Rectal smooth muscle tissue (tissue), 1 donor: ENCODE results near the gene FOXD2.
A peak's percentile ranks its signal among the peaks of the same experiment; 100 is the strongest.

Experiments used
- H3K27ac ChIP-seq: one replicate; pipeline ENCODE4 v1.7.0; 2013; ENCODE audit warnings: low read depth, low read length, inconsistent platforms
- H3K27me3 ChIP-seq: one replicate; pipeline ENCODE4 v1.7.0; 2013; ENCODE audit warnings: low read length; ENCODE audit not compliant: control insufficient read depth, insufficient read depth
- H3K36me3 ChIP-seq: one replicate; pipeline ENCODE4 v1.7.0; 2013; ENCODE audit warnings: low read length; ENCODE audit not compliant: control insufficient read depth, insufficient read depth
- H3K4me1 ChIP-seq: one replicate; pipeline ENCODE4 v1.7.0; 2013; ENCODE audit warnings: low read length; ENCODE audit not compliant: control insufficient read depth, insufficient read depth
- H3K4me3 ChIP-seq: one replicate; pipeline ENCODE4 v1.7.0; 2013; ENCODE audit warnings: low read length
- H3K9ac ChIP-seq: one replicate; pipeline ENCODE4 v1.7.0; 2013; ENCODE audit warnings: low read length

The FOXD2 gene

GRCh38 chr1:47437447-47438164, at the start of gene FOXD2:
Gene FOXD2, plus strand, starts transcription at chr1:47438044. Its CDS starts 92 bp downstream, at chr1:47438136.
- peak within 1 kb of the TSS; percentile 64 for H3K9ac ChIP-seq
- peak within 1 kb of the TSS; percentile 76 for H3K4me3 ChIP-seq
- H3K27ac ChIP-seq: peak within 1 kb of the TSS; percentile 21
- no peaks in the 10 kb centered on the region for H3K36me3 ChIP-seq
- no peaks in the 10 kb centered on the region for H3K4me1 ChIP-seq
- peaks cover 31% of the 10 kb centered on the region for H3K27me3 ChIP-seq

- Histone ChIP-seq H3K4me3 (no peak overlapping the region), H3K36me3 (no peaks in the 10 kb centered on the region), H3K27me3 (no peaks in the 10 kb centered on the region), H3K9ac (no peak overlapping the region), H3K27ac (no peak overlapping the region), H3K4me1 (no peaks in the 10 kb centered on the region)
These were observed 49.0 kb upstream of the FOXD2 start for GRCh38 chr1:47388891-47389238.

DNA sequence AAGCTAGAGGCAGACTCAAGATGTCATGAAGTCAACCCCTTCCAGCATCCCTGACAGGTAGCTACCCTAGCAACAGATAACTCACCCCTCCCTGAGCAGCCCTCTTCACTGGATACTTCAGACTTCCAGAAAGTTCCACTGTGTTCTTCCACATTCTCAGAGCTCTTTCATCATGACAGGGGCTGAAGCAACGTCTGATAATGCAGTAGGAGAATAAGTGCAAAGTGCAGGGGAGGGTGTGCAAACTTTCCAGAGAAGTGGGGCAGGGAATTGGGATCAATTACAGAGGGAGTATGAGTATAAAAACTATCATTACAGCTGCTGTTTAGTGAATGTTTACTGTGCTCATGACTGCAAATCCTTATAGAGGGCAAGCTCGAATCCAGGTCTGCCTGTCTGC, 48.1 kb upstream of the FOXD2 start:
- Histone ChIP-seq H3K27ac (no peak overlapping the region), H3K4me1 (no peaks in the 10 kb centered on the region), H3K27me3 (no peaks in the 10 kb centered on the region), H3K9ac (no peak overlapping the region), H3K4me3 (no peak overlapping the region), H3K36me3 (no peaks in the 10 kb centered on the region)

DNA sequence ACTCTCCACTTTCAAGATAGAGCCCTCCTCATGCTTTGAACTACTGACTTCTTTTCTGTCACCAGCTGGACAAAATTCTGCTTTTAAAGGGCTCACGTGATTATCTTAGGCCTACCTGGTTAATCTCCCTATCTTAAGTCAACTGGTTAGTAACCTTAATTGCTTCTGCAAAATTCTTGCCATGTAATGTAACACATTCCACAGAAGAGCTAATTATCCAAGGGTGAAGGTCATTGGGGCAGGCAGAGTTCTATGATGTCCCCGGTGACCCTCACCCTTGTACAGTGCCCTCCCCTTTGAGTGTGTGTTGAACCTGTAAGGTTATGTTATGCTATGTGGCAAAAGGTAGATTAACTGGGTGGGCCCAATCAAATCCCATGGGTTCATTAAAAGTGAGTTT, 47.0 kb upstream of the FOXD2 start:
- H3K27me3 ChIP-seq: no peaks in the 10 kb centered on the region
- H3K9ac ChIP-seq: no peak overlapping the region
- H3K27ac ChIP-seq: no peak overlapping the region
- no peak overlapping the region for H3K4me3 ChIP-seq
- H3K4me1 ChIP-seq: no peaks in the 10 kb centered on the region
- no peaks in the 10 kb centered on the region for H3K36me3 ChIP-seq

DNA sequence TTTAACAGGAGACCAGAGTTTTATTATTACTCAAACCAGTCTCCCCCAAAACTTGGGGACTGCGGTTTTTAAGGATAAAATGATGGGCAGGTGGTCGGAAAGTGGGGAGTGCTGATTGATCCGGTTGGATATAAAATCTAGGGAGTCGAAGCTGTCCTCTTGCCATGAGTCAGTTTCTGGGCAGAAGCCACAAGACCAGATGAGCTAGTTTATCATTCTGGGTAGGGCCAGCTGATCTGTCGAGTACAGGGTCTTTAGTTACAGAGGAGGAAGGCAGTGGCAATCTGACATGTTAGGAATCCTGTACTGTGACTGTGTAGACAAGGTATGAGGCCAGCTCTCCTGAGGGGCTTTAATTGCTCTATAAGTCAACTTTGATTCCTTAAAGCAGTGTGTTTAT, 44.7 kb upstream of the FOXD2 start:
- H3K4me3 ChIP-seq: no peak overlapping the region

GRCh38 chr1:47395433-47395832, 42.4 kb upstream of the FOXD2 start:
- peaks cover 2% of the 10 kb centered on the region for H3K27me3 ChIP-seq
- no peak overlapping the region for H3K27ac ChIP-seq
- H3K36me3 ChIP-seq: no peaks in the 10 kb centered on the region
- no peaks in the 10 kb centered on the region for H3K4me1 ChIP-seq
- H3K9ac ChIP-seq: no peak overlapping the region
- no peak overlapping the region for H3K4me3 ChIP-seq

More for the DNA sequence above, 44.7 kb upstream of the FOXD2 start:
- no peaks in the 10 kb centered on the region for H3K36me3 ChIP-seq
- no peak overlapping the region for H3K27ac ChIP-seq
- H3K9ac ChIP-seq: no peak overlapping the region
- no peaks in the 10 kb centered on the region for H3K4me1 ChIP-seq
- H3K27me3 ChIP-seq: peaks cover 2% of the 10 kb centered on the region

DNA sequence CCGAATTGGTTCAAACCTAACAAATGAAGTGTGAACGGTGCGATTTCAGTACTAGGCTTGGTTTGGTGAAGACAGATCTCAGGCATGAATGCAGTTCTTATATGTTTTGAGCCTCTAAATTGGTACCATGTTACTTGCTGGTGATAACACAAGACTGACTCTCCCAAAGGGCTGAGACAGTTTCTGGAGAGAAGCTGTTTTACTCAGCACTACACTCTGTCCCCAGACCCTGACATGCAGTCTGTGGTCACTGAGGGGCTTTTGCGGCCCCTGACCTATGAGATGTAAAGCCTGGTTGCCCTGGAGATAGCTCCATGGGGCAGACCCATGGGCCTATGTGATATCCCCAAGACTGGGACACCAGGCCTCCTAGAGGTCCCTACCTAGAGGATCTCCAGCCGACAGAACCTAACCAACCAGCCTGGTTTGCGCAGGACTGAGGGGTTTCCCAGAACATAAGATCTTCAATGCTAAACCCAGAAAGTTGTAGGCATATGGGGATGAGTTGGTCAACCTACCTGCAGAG, 41.1 kb upstream of the FOXD2 start:
- Histone ChIP-seq H3K27ac (no peak overlapping the region), H3K36me3 (no peaks in the 10 kb centered on the region), H3K9ac (no peak overlapping the region), H3K4me3 (no peak overlapping the region), H3K27me3 (peaks cover 2% of the 10 kb centered on the region), H3K4me1 (no peaks in the 10 kb centered on the region)

- no peak overlapping the region for H3K9ac ChIP-seq
- H3K27me3 ChIP-seq: peaks cover 2% of the 10 kb centered on the region
- H3K27ac ChIP-seq: no peak overlapping the region
- H3K36me3 ChIP-seq: no peaks in the 10 kb centered on the region
- H3K4me3 ChIP-seq: no peak overlapping the region
- no peaks in the 10 kb centered on the region for H3K4me1 ChIP-seq
These were observed 38.6 kb upstream of the FOXD2 start for GRCh38 chr1:47399138-47399845.

- no peak overlapping the region for H3K4me3 ChIP-seq
- no peaks in the 10 kb centered on the region for H3K4me1 ChIP-seq
- no peaks in the 10 kb centered on the region for H3K36me3 ChIP-seq
- H3K9ac ChIP-seq: no peak overlapping the region
- no peak overlapping the region for H3K27ac ChIP-seq
- H3K27me3 ChIP-seq: peaks cover 2% of the 10 kb centered on the region
These were observed 38.0 kb upstream of the FOXD2 start for GRCh38 chr1:47399846-47400155.

GRCh38 chr1:47401761-47402160, 36.1 kb upstream of the FOXD2 start:
- H3K4me3 ChIP-seq: no peak overlapping the region
- H3K9ac ChIP-seq: no peak overlapping the region
- peaks cover 2% of the 10 kb centered on the region for H3K27me3 ChIP-seq
- no peaks in the 10 kb centered on the region for H3K4me1 ChIP-seq
- H3K27ac ChIP-seq: no peak overlapping the region
- no peaks in the 10 kb centered on the region for H3K36me3 ChIP-seq

- H3K27me3 ChIP-seq: no peaks in the 10 kb centered on the region
- no peak overlapping the region for H3K9ac ChIP-seq
- no peaks in the 10 kb centered on the region for H3K36me3 ChIP-seq
- H3K4me3 ChIP-seq: no peak overlapping the region
- no peaks in the 10 kb centered on the region for H3K4me1 ChIP-seq
- no peak overlapping the region for H3K27ac ChIP-seq
These were observed 35.3 kb upstream of the FOXD2 start for GRCh38 chr1:47402591-47402990.

- Histone ChIP-seq H3K27me3 (no peaks in the 10 kb centered on the region), H3K36me3 (no peaks in the 10 kb centered on the region), H3K4me3 (no peak overlapping the region), H3K27ac (no peak overlapping the region), H3K9ac (no peak overlapping the region), H3K4me1 (no peaks in the 10 kb centered on the region)
These were observed 34.4 kb upstream of the FOXD2 start for GRCh38 chr1:47403321-47403910.
